Measurements from ENCODE around the gene GAB4. TPM values are rescaled to one million over a fixed set of nuclear protein-coding genes. Genes with fewer than 3 reads are reported as not detected.
"Not testable (repeated sequence)": the region's sequence is repeated elsewhere in the genome, so short reads cannot be mapped to it uniquely, and the experiment has no call there.

GAB4 gene
- total RNA-seq, 1 donor from 2014 or later: not detected

GRCh38 chr22:16955081-16955480 lies 52.9 kb downstream of the GAB4 start:
- DNase-seq (ENCODE audit: low read depth): no peak
- no peak overlapping the region for H3K4me3 ChIP-seq (ENCODE audit: low read depth, low read length)
- TF ChIP-seq CTCF (conservative IDR thresholded peaks at IDR 0.05; ENCODE audit: low read depth, low read length): no peak

DNA sequence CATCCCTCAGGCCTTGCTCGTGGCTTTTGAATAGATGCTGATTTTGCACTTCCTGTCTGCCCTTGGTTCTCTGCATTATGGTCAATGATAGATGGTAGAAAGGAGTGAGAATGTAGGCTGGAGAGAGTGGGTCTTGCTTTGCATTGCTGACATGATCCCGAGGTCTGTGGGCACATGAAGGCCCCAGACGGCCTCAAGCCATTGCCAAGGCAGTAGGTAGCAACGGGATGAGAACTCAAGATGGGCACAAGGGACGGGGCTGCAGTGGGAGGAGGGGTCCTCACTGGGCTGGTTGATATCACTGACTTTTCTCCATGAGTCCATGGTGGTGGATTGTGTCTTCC lies 54.0 kb downstream of the GAB4 start:
- no peak for TF ChIP-seq CTCF (conservative IDR thresholded peaks at IDR 0.05; ENCODE audit: low read depth, low read length)
- H3K4me3 ChIP-seq (ENCODE audit: low read depth, low read length): no peak overlapping the region
- no peak for DNase-seq (ENCODE audit: low read depth)

DNA sequence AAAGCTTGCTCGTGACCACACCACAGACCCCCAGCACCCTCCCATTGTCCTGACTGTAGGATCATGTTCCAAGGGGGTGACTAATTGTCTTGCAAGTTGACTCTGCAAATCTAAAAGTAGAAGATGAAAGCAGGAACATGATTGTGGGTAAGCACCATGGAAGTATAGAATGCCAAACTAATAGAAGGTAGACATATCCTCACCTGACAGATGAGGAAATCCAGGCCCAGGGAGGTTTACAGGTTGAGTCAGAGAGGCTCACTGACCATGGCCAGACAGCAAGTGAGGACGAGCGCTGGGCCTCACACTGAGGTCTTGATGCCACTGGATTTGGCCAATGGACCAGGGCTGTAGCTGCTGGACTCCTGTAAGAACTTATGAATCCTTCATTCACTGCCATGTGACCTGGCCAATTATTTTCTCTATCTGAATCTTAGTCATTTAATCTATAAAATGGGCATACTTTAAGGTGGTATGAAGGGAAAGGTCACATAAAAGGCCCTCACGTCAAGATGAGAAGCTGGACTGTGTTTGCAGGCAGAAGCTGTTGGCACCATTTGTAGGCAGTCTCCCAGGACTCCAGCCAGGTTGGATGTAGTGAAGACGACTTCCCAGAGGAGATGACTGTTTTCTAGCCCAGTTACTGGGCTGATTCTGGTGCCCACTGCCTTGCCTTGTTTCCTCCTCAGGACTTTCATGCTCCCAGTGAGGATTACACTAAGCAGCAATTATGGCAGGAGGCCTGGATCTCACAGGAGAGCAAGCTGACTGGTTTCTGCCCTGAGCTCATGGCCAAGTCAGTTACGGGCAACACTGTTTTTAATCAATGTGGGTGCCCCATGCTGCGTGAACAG lies 54.6 kb downstream of the GAB4 start:
- H3K4me3 ChIP-seq (ENCODE audit: low read depth, low read length): no peak overlapping the region
- DNase-seq (ENCODE audit: low read depth): no peak
- TF ChIP-seq CTCF (conservative IDR thresholded peaks at IDR 0.05; ENCODE audit: low read depth, low read length): no peak

DNA sequence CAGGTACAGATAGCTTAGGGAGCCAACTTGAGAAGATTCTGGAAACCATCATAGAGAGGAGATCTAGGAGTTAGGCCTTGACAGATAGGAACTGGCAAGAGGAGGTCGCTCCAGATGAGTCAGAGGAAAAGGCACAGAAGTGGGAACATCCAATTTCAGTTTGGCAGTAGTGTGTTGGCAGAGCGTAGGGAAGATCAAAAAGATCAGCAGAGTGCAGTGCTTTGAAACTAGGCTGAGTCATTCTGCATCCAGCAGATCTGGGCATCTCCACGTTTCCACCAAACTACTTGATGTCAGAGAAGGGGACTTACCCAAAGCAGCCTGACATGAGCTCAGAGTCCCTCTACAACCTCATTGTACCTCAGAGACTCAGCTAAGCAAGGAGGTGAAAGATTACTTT lies 58.5 kb downstream of the GAB4 start:
- no peak for DNase-seq (ENCODE audit: low read depth)
- no peak for TF ChIP-seq CTCF (conservative IDR thresholded peaks at IDR 0.05; ENCODE audit: low read depth, low read length)
- no peak overlapping the region for H3K4me3 ChIP-seq (ENCODE audit: low read depth, low read length)

DNA sequence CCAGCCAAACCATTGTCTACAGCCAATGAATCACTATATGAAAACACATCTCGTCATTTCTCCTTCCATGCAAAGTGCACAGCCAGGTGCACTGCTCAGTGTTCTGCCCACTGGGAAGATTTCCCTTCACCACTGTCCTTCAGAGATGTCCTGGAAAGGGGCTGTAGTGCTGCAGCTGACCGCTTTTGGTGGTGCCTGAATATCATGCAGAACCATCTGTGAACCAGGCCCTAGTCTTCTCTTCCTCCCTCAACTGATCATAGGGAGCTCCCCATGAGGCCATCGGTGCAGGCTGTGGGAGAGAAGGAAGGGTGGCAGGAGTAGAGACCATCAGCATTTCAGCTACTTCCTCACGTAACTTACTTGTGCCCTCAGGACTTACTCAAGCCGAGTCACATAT lies 70.2 kb downstream of the GAB4 start:
- H3K4me3 ChIP-seq (ENCODE audit: low read depth, low read length): no peak overlapping the region
- no peak for TF ChIP-seq CTCF (conservative IDR thresholded peaks at IDR 0.05; ENCODE audit: low read depth, low read length)
- no peak for DNase-seq (ENCODE audit: low read depth)

- not testable (repeated sequence) for DNase-seq (ENCODE audit: low read depth)
These were observed 70.8 kb downstream of the GAB4 start for GRCh38 chr22:16937209-16937608.

GRCh38 chr22:16936625-16937024 lies 71.4 kb downstream of the GAB4 start:
- no peak for TF ChIP-seq CTCF (conservative IDR thresholded peaks at IDR 0.05; ENCODE audit: low read depth, low read length)

More at GRCh38 chr22:16937209-16937608, 70.8 kb downstream of the GAB4 start:
- H3K4me3 ChIP-seq (ENCODE audit: low read depth, low read length): not testable (repeated sequence)

More at GRCh38 chr22:16936625-16937024, 71.4 kb downstream of the GAB4 start:
- H3K4me3 ChIP-seq (ENCODE audit: low read depth, low read length): no peak overlapping the region
- DNase-seq (ENCODE audit: low read depth): no peak

All from epithelial cell of proximal tubule (primary cell).